ENCODE data around the gene POLR3GL. TPM values are rescaled to one million over a fixed set of nuclear protein-coding genes. Genes with fewer than 3 reads are reported as not detected.

Gene POLR3GL
- total RNA-seq, 1 experiment from 2014 or later, result 7.9 TPM

GRCh38 chr1:146013559-146013922 is 49.1 kb downstream of the POLR3GL start:
- no peak for TF ChIP-seq CTCF (conservative IDR thresholded peaks at IDR 0.05)
- Histone ChIP-seq H3K4me2 (ENCODE audit: insufficient read depth, insufficient read length, low read length) (no peak overlapping the region), H4K5ac (ENCODE audit: insufficient read length, low read depth, low read length) (no peak overlapping the region), H2AK5ac (ENCODE audit: insufficient read length, low read length) (no peak overlapping the region), H2BK12ac (ENCODE audit: insufficient read length, low read depth, low read length) (no peak overlapping the region), H3K4ac (ENCODE audit: low read depth, low read length) (no peak overlapping the region), H2AFZ (ENCODE audit: low read length) (no peak overlapping the region), H3K4me1 (ENCODE audit: insufficient read depth, low read length) (no peaks in the 10 kb centered on the region), H3K23ac (ENCODE audit: insufficient read length, low read depth, low read length) (no peak overlapping the region), H3K56ac (ENCODE audit: insufficient read length, low read depth, low read length) (no peak overlapping the region), H3K27me3 (ENCODE audit: insufficient read depth, low read length) (peaks cover 8% of the 10 kb centered on the region; the same call in 1 of the 2 replicates), H4K8ac (replicated peaks; ENCODE audit: insufficient read length, low read depth, low read length) (no peak overlapping the region), H4K91ac (ENCODE audit: insufficient read length, low read depth, low read length) (no peak overlapping the region), H3K9me3 (ENCODE audit: control insufficient read depth, low read depth, low read length) (no peaks in the 10 kb centered on the region), H3K14ac (ENCODE audit: insufficient read depth, low read length) (no peak overlapping the region), H3K23me2 (ENCODE audit: insufficient read length, low read depth, low read length, poor library complexity, severe bottlenecking) (no peaks in the 10 kb centered on the region), H2BK120ac (ENCODE audit: low read depth, low read length, poor library complexity, severe bottlenecking) (no peak overlapping the region), H3K79me1 (ENCODE audit: insufficient read depth, low read depth, low read length, poor library complexity, severe bottlenecking) (no peaks in the 10 kb centered on the region), H3K9ac (ENCODE audit: extremely low read depth, insufficient read length, low read length) (no peak overlapping the region), H3K27ac (ENCODE audit: insufficient read length, low read depth, low read length) (no peak overlapping the region), H2BK5ac (ENCODE audit: insufficient read length, low read length) (no peak overlapping the region), H4K20me1 (ENCODE audit: control insufficient read depth, insufficient read depth, insufficient read length) (no peaks in the 10 kb centered on the region), H3K79me2 (ENCODE audit: insufficient read depth, low read length) (no peaks in the 10 kb centered on the region), H3T11ph (ENCODE audit: low read length) (no peak overlapping the region), H2BK20ac (ENCODE audit: low read depth, low read length, poor library complexity, severe bottlenecking) (no peak overlapping the region), H3K18ac (ENCODE audit: insufficient read length, low read depth, low read length) (no peak overlapping the region), H2BK15ac (ENCODE audit: low read depth, low read length) (no peak overlapping the region)
- peaks cover 24% of the 10 kb centered on the region for H3K27me3 Mint-ChIP-seq (ENCODE audit: low read depth)
- no peak overlapping the region for H3K4me3 Mint-ChIP-seq
- no peaks in the 10 kb centered on the region; a peak in 1 of 4 replicates for H3K4me1 Mint-ChIP-seq
- H3K36me3 Mint-ChIP-seq (ENCODE audit: insufficient read depth in 1 of 3, low read depth in 3 of 3), result no peaks in the 10 kb centered on the region
- H3K27ac Mint-ChIP-seq, result no peak overlapping the region
- H3K9me3 Mint-ChIP-seq, result no peaks in the 10 kb centered on the region
- no CpG with 5 or more reads among the region's 6 CpGs for WGBS (ENCODE audit: extremely low coverage, insufficient read length, low lambda C conversion rate)
- no peak for DNase-seq

All from H9 (cell line).